Measurements from ENCODE around the gene RTTN. TPM values are rescaled to one million over a fixed set of nuclear protein-coding genes. Genes with fewer than 3 reads are reported as not detected.

The RTTN gene
- total and polyA plus RNA-seq, 2 of the 13 experiments (the other 11 are each of a cell fraction or from before 2014, with no cell fraction given) = 5.4 to 18.7 TPM

- TF ChIP-seq AKNA (CRISPR knock-in tag; IDR thresholded peaks at IDR 0.05; ENCODE audit: borderline replicate concordance) = no peak
- no peak for TF ChIP-seq ZNF367 (CRISPR knock-in tag; IDR thresholded peaks at IDR 0.05; ENCODE audit: borderline replicate concordance)
Observed at GRCh38 chr18:70036168-70036567, 169.3 kb downstream of the RTTN start (continued).

DNA sequence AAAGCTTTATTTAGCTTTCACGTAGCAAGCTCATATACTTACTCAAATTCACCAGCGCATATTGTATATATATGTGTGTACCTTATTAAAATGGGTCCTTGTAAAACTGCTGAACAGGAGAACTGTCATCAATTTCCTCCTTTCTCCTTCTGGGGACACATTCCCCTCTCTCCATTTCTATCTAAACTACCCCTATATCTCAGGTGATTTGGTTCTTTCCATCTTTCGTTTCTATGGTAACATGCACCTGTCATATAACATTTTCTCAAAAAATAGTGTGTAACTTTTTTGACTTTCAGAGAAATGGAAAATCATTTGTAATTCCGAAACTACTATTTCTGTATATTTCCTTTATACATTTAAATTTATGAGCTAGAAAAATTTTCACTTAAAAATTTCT, 174.3 kb downstream of the RTTN start:
- Histone ChIP-seq H3K4me2 (ENCODE audit: low read depth, low read length) (no peak overlapping the region), H3K27me3 (ENCODE audit: control insufficient read depth in 1 of 2, insufficient read depth in 2 of 2, low read length in 2 of 2) (no peaks in the 10 kb centered on the region), H3K9ac (ENCODE audit: insufficient read depth, low read depth, low read length) (no peak overlapping the region), H4K20me1 (ENCODE audit: insufficient read depth, low read length) (no peaks in the 10 kb centered on the region), H3K9me3 (ENCODE audit: low read length) (no peaks in the 10 kb centered on the region), H3K36me3 (replicated peaks in 1 of 2; ENCODE audit: control insufficient read depth in 1 of 2, insufficient read depth in 2 of 2, low read length in 2 of 2) (peaks cover 0 to 7% of the 10 kb centered on the region in 2 experiments; a peak in 1 of 5 replicates), H3K27ac (ENCODE audit: extremely low read length, insufficient read depth, low read length) (no peak overlapping the region), H2AFZ (ENCODE audit: low read length) (no peak overlapping the region), H3K4me1 (ENCODE audit: insufficient read depth, low read length) (no peaks in the 10 kb centered on the region), H3K4me3 (replicated peaks in 1 of 3; ENCODE audit: insufficient read depth in 1 of 3, low read depth in 2 of 3, low read length in 3 of 3) (no peak overlapping the region), H3K79me2 (ENCODE audit: insufficient read depth, low read length) (no peaks in the 10 kb centered on the region)
- no peak for FAIRE-seq
- CTCF ChIA-PET (ENCODE audit: low intra/inter-chr PET ratio, low total read pairs) = no interaction called here
- intact Hi-C loops (cut with micrococcal nuclease; ENCODE audit: unreplicated experiment) = no loop called here
- in situ Hi-C loops (cut with HindIII; ENCODE audit: extremely low pct_ligation_motif_present, low pct_unique_long_range_greater_than_20kb) = no loop called here
- POLR2A ChIA-PET = no interaction called here
- TF ChIP-seq MBD4 (IDR thresholded peaks at IDR 0.05; ENCODE audit: borderline replicate concordance, low read length) = no peak
- no peak for TF ChIP-seq ZBTB4 (CRISPR knock-in tag; IDR thresholded peaks at IDR 0.05; ENCODE audit: borderline replicate concordance)
- TF ChIP-seq ZNF431 (CRISPR knock-in tag; IDR thresholded peaks at IDR 0.05; ENCODE audit: borderline replicate concordance, low read depth) = no peak
- TF ChIP-seq POLR2AphosphoS5 (IDR thresholded peaks at IDR 0.05; ENCODE audit: low read depth, low read length) = no peak
- no peak for TF ChIP-seq ZNF432 (CRISPR knock-in tag; IDR thresholded peaks at IDR 0.05; ENCODE audit: borderline replicate concordance)
- TF ChIP-seq HES4 (CRISPR knock-in tag; IDR thresholded peaks at IDR 0.05; ENCODE audit: borderline replicate concordance) = no peak
- no peak for TF ChIP-seq ZNF773 (CRISPR knock-in tag; IDR thresholded peaks at IDR 0.05; ENCODE audit: borderline replicate concordance)
- no peak for TF ChIP-seq RBFOX2 (IDR thresholded peaks at IDR 0.05; ENCODE audit: low read depth, low read length)
- WGBS (ENCODE audit: low lambda C conversion rate) = 98% methylated on average over 4 of the region's 4 CpGs
- DNase-seq (ENCODE audit: low spot score) = no peak
- no peak for ATAC-seq
- BruUV-seq (replicated peaks) = no TSS peak
